Endometrial microvascular endothelial cells (primary cell): Measurements from ENCODE around the gene SH2B3. TPM values are rescaled to one million over a fixed set of nuclear protein-coding genes. Genes with fewer than 3 reads are reported as not detected.
"Not testable (repeated sequence)": the region's sequence is repeated elsewhere in the genome, so short reads cannot be mapped to it uniquely, and the experiment has no call there.

ENCODE experiments used
- in situ Hi-C: cut with HindIII; loops from 2 replicates; pipeline ENCODE4 v1.10.0; 2017; ENCODE audit warnings: low sequenced_read_pairs, low pct_unique_long_range_greater_than_20kb; ENCODE audit errors: inconsistent ontology term
- total RNA-seq: library from RNA; depleted of rRNA; stranded (reverse); fragments of >200 nt; gene quantifications from one replicate; pipeline ENCODE4 v1.2.3, GENCODE V29; 2015; ENCODE audit errors: inconsistent ontology term

SH2B3 gene
- total RNA-seq, 1 donor from 2014 or later = 152 TPM

DNA sequence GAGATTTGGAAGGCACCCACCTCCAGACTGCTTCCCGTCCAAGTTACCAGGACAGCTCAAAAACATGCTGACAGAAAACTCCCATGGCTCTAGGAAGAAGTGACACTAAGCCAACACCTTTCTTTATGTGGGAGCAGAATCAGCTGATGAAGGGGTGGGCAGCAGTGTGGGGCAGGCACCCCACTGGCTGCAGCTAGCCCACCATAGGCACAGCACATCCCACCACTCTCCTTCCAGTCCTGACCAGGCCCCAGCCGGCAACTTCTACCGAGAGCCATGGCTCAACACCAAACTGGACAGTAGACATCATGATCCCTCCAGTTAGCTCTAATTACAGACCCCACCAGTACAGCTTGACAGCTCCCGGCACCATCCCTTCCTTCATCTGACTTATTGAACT is 45.0 kb downstream of the SH2B3 start:
- in situ Hi-C loops = no loop called here

DNA sequence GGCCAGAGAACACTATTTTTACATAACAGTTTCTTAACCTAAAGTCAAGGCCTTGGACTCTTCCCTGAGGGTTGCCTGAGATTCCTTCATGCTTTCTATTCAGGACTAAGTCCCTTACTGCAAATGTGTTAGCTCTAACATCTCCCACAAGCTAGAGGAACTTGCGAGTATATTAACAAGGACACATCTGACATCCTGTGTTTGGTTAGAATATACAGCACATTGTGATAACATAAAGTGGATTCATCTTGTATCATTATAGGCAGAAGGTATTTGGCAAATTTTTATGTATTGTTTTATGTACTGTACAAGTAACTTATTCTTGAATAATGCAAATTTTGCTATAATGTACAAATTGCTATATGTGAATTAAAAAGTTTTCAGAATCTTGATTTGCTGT is 45.5 kb downstream of the SH2B3 start:
- in situ Hi-C loops = no loop called here

GRCh38 chr12:111451649-111452129 is 46.0 kb downstream of the SH2B3 start:
- in situ Hi-C loops = no loop called here

- in situ Hi-C loops = no loop called here
Measured at GRCh38 chr12:111453071-111453989, 47.6 kb downstream of the SH2B3 start.

DNA sequence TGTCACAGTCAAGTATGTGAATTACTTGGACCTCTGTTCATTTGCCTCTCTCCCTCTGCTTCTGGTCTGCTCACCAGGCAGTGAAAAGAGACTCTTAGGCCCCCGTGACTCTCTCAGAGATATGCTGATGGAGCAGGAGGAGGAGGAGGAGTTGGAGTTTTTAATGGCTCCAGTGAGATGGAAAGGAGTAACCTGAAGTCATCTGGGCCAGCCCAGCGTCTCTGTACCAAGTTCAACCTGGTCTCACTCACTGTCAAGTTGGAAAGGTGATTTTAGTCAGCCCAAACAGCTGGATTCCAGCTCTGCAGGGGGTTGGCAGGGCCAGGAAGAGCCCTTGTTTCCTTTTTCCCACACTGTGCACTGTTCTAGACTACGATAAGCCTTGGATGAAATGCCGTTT is 48.6 kb downstream of the SH2B3 start:
- in situ Hi-C loops = no loop called here

- in situ Hi-C loops = no loop called here
Measured at GRCh38 chr12:111454716-111455447, 49.2 kb downstream of the SH2B3 start.

DNA sequence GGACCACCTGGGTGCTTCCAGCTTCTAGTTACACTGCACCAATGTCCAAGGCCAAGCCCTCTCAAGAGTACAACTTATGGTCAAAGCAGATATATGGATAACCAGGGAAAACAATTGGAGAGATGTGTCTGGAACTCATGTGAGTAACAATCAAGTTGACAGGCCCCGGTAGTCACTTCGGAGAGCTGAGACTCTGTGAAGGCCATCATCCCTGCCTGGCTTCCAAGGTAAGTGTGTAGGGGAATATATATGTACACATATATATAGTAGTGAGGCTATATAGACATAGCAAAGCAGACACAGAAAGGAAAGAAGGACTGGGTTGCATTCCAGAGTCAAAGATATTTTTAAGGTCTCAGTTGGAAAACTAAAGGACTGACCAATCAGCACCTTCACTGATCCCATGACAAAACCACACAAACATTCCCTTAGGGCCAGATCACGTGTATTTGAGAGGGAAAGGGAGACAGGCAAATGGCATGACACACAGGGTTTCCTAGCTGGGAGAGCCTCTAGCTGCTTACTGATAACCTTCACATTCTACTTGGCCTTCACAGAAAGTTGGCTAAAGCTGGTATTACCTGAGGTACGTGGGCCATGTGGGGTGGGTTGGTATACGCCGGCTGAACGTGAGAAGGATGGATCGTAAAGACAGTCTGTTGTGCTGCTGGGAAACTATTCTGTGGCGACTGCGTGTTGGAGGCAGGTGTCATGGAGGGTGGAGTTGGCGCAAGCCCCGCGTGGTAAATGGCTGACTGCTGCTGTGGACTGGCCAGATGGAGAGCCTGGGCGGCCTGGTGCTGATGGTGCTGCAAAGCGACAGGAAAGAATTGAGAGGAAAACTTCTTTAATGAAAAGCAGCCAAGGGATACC is 50.0 kb downstream of the SH2B3 start:
- in situ Hi-C loops = no loop called here

- in situ Hi-C loops = no loop called here
Measured at GRCh38 chr12:111457071-111457470, 51.3 kb downstream of the SH2B3 start.

GRCh38 chr12:111457577-111457976 is 51.9 kb downstream of the SH2B3 start:
- in situ Hi-C loops = no loop called here

- in situ Hi-C loops = no loop called here
Measured at GRCh38 chr12:111458546-111459172, 52.9 kb downstream of the SH2B3 start.

GRCh38 chr12:111460111-111460510 is 54.4 kb downstream of the SH2B3 start:
- in situ Hi-C loops = not testable (repeated sequence)

- in situ Hi-C loops = no loop called here
Measured at GRCh38 chr12:111462210-111462769, 56.6 kb downstream of the SH2B3 start.

DNA sequence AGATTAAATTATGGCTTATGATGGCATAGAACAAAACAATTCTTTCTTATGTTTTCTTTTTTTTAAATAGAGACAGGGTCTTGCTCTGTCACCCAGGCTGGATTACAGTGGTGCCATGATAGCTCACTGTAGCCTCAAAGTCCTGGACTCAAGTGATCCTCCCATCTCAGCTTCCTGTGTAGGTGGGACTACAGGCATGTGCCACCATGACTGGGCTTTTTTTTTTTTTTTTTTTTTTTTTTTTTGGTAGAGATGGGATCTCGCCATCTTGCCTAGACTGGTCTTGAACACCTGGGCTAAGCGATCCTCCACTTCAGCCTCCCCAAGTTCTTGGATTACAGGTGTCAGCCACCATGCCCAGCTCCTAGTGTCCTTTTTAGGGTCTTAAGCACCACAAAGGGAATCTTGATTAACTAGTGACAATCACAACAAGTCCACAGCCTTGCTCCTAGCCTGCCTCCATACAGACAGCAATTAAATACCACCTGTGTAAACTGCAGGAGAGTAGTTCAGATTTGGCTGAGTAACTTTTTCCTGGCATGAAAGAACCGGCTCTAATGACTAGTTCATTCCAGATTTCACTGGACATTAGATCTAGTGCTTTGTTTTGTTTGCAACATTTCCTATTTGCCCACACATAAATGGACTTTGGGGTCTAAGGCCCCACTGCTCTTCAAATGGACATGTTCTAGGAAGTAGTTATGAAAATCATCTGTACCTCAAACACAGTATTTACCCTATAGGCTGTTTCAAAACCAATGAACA is 61.6 kb downstream of the SH2B3 start:
- in situ Hi-C loops = no loop called here

DNA sequence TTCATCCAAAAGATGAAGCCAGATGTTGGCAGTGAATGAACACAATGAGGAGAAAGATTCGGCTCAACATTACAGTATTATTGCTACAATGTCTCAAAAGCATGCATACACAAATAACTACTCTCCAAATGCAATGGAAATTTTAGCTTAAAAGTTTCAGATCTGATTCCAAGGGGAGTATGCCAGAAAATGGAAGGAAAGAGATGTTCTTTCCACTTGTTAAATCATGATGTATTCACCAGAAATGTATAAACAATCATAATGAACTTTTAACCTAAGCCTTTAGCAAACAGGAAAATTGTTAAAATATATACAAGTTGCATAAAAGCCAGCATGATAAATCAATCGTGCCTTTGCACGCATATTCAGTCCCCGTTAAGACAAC is 62.1 kb downstream of the SH2B3 start:
- in situ Hi-C loops = no loop called here

GRCh38 chr12:111469401-111469800 is 63.7 kb downstream of the SH2B3 start:
- in situ Hi-C loops = no loop called here

DNA sequence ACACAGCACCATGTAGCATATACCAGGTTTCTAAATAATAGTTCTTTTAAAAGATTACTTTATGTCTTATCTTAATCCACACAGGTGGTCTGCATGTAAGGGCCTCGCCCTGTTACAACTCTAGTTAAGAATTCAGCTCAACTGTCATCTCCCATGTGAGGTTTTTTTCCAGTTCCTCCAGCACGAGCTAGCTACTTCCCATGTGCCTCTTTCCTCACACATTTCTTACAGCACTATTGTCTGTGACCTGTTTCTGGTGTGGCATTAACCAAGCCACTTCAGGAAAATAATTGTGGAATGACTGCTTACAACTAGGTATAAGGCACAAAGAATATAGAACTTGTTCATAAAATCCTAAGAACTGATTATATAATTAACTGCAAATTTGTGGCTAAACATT is 65.5 kb downstream of the SH2B3 start:
- in situ Hi-C loops = no loop called here

- in situ Hi-C loops = no loop called here
Measured at GRCh38 chr12:111482462-111482861, 76.7 kb downstream of the SH2B3 start.

DNA sequence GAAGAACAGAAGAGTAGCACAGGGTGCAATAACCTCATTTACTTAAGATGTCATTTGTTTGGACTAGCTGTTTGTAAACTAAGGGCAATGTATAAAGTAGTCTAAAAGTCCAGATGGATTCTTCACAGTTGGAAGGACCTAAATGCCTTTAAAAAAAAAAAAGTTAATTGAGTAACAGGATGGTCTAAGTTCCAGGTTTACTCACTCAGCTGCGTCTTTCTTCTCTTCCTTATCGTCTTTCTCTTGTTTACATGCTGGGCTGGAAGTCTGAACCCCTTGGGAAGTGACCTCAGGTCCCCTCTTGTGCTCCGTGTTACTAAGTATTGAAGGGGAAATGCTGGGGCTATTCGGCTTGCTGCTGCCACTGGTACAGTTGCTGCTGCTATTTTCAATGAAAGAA is 82.5 kb downstream of the SH2B3 start:
- in situ Hi-C loops = no loop called here
